Osteocyte (in vitro differentiated cells): Measurements from ENCODE around the gene SVOP. TPM values are rescaled to one million over a fixed set of nuclear protein-coding genes. Genes with fewer than 3 reads are reported as not detected.
"Not testable (repeated sequence)": the region's sequence is repeated elsewhere in the genome, so short reads cannot be mapped to it uniquely, and the experiment has no call there.

ENCODE experiments used
- DNase-seq: peaks from one replicate; pipeline ENCODE4 v3.0.0; 2021; ENCODE audit warnings: mixed read lengths; ENCODE audit not compliant: unreplicated experiment; ENCODE audit errors: extremely low spot score
- H3K27ac Mint-ChIP-seq: one replicate; pipeline ENCODE4 v1.8.0; 2021; ENCODE audit warnings: mild to moderate bottlenecking, mixed read lengths; ENCODE audit not compliant: unreplicated experiment
- H3K27me3 Mint-ChIP-seq: one replicate; pipeline ENCODE4 v1.8.0; 2021; ENCODE audit warnings: mixed read lengths; ENCODE audit not compliant: unreplicated experiment
- H3K36me3 Mint-ChIP-seq: one replicate; pipeline ENCODE4 v1.8.0; 2021; ENCODE audit warnings: mixed read lengths; ENCODE audit not compliant: unreplicated experiment
- H3K4me1 Mint-ChIP-seq: one replicate; pipeline ENCODE4 v1.8.0; 2021; ENCODE audit warnings: mixed read lengths; ENCODE audit not compliant: unreplicated experiment
- H3K4me3 Mint-ChIP-seq: one replicate; pipeline ENCODE4 v1.8.0; 2021; ENCODE audit warnings: mild to moderate bottlenecking, moderate library complexity, mixed read lengths; ENCODE audit not compliant: unreplicated experiment
- H3K9me3 Mint-ChIP-seq: one replicate; pipeline ENCODE4 v1.8.0; 2021; ENCODE audit warnings: mixed read lengths; ENCODE audit not compliant: unreplicated experiment
- CTCF ChIP-seq: fragments of 200-600 bp; sonication (generic); IDR thresholded peaks from 2 replicates; pipeline ENCODE4 v1.5.0; 2021; ENCODE audit warnings: antibody characterized with exemption, mild to moderate bottlenecking, moderate library complexity
- total RNA-seq: library from RNA; stranded (reverse); gene quantifications from 2 replicates; pipeline ENCODE4 v1.2.1, GENCODE V29; 2021

The SVOP gene
- total RNA-seq, 1 donor from 2014 or later = not detected

DNA sequence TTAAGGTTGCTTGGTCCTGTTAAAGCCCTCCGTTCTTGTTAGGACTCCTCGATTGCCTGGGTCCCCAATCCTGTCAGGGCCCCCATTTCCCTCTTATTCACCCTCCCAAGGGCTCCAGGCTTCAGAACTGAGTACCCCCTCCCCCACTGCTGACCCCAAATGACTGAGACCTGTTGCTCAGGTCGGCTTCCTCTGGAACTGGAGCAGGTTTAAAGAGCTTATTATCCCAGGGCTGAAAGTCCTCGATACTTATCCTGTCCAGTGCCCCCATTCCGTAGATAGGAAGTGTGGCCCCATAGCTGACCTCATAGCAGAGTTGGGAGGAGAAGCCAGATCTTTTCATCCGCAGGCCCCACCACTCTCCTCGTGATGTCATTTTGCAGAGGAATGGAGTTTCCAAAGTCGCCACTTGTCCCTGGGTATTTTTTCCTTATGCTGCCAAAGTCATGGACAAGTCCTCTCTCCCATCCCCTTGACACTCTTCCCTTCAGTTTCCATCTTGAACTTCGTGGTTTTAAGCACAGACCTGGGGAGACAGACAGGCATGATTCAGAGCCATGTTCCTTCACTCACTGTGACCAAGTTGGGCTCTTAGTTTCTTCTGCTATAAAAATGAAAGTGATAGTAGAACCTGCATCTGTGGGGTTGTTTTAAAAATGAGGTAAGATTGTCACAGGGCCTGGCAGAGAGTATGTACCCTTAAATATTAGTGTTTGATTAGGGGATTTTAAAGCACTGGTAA, 32.7 kb upstream of the SVOP start:
- Mint-ChIP-seq H3K4me3 (peak overlapping the region; percentile 95), H3K27me3 (no peaks in the 10 kb centered on the region), H3K27ac (peak overlapping the region; percentile 92), H3K9me3 (no peaks in the 10 kb centered on the region), H3K4me1 (peaks cover 15% of the 10 kb centered on the region), H3K36me3 (peaks cover 13% of the 10 kb centered on the region)
- no peak for DNase-seq
- TF ChIP-seq CTCF = no peak

DNA sequence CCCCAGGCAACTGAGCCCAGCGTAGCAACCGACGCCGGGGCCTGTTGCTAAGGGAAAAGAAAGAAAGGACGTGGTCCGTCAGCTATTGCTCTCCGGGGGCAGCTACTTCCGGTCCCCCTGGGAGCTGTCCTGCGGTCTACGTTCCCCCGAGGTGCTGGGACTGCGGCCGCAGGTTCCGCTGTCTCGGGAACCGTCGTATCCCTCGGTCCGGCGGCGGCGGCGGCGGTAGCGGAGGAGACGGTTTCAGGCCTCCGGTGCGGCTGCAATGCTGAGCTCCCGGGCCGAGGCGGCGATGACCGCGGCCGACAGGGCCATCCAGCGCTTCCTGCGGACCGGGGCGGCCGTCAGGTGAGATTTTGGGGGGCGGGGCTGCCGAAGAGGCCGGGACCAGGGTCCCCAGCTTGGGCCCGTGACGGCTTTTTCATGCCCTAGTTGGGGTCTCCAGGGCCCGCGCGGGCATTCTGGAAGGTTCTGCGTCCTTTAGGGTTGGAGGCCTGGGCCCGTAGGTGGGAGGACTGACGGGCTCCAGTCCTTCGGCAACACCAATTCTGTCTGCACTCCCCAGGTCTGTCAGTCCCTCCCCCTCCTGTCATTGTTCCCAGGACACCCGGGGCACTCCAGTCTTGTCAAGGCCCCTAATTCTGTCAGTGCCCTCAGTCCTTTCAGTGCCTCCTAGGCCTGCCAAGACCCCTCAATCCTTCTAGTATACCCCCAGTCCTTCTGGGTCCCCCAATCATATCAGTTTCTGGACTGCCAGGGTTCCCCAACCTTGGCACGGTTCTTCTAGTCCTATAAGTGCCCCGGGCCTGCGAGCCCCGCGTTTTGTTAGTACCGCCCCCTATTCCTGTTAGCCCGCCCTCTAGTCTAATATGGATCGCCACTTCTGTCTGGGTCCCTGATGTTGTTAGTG, 31.8 kb upstream of the SVOP start, which contains the start of gene USP30:
Gene USP30, plus strand, starts transcription at position 163 of the 910 bp plus-strand sequence. Its CDS starts 103 bp downstream, at position 266.
- H3K36me3 Mint-ChIP-seq = peaks cover 9% of the 10 kb centered on the region
- no peaks in the 10 kb centered on the region for H3K9me3 Mint-ChIP-seq
- no peak for TF ChIP-seq CTCF
- peak within 1 kb of the TSS; percentile 95 for H3K4me3 Mint-ChIP-seq
- peaks cover 15% of the 10 kb centered on the region for H3K4me1 Mint-ChIP-seq
- no peaks in the 10 kb centered on the region for H3K27me3 Mint-ChIP-seq
- peak within 1 kb of the TSS; percentile 92 for H3K27ac Mint-ChIP-seq
- peak; percentile 94 for DNase-seq

- Mint-ChIP-seq H3K4me3 (peak overlapping the region; percentile 95), H3K4me1 (peaks cover 15% of the 10 kb centered on the region), H3K27ac (peak overlapping the region; percentile 92), H3K36me3 (peaks cover 4% of the 10 kb centered on the region), H3K9me3 (no peaks in the 10 kb centered on the region), H3K27me3 (no peaks in the 10 kb centered on the region)
- no peak for TF ChIP-seq CTCF
- no peak for DNase-seq
These were observed 31.2 kb upstream of the SVOP start for GRCh38 chr12:109052097-109052413.

GRCh38 chr12:109049794-109050193, 28.9 kb upstream of the SVOP start:
- not testable (repeated sequence) for H3K36me3 Mint-ChIP-seq, H3K27me3 Mint-ChIP-seq, DNase-seq, H3K4me3 Mint-ChIP-seq, H3K9me3 Mint-ChIP-seq, H3K27ac Mint-ChIP-seq
- H3K4me1 Mint-ChIP-seq = peaks cover 13% of the 10 kb centered on the region

- not testable (repeated sequence) for DNase-seq, H3K27me3 Mint-ChIP-seq, H3K36me3 Mint-ChIP-seq, H3K27ac Mint-ChIP-seq, H3K4me1 Mint-ChIP-seq, H3K9me3 Mint-ChIP-seq, H3K4me3 Mint-ChIP-seq
These were observed 27.8 kb upstream of the SVOP start for GRCh38 chr12:109048706-109049105.
